H7 (cell line): Measurements from ENCODE around the gene ZNF224. TPM values are rescaled to one million over a fixed set of nuclear protein-coding genes. Genes with fewer than 3 reads are reported as not detected.
"Not testable (repeated sequence)": the region's sequence is repeated elsewhere in the genome, so short reads cannot be mapped to it uniquely, and the experiment has no call there.

Source experiments
- DNase-seq: peaks from one replicate; pipeline ENCODE4 v3.0.0; 2012
- H3K27me3 ChIP-seq: 2 replicates; pipeline ENCODE4 v1.6.0; 2011; ENCODE audit warnings: mild to moderate bottlenecking, low read length; ENCODE audit not compliant: control insufficient read depth, insufficient read depth
- H3K36me3 ChIP-seq: replicated peaks from 2 replicates; pipeline ENCODE4 v1.5.1; 2011; ENCODE audit warnings: low read length; ENCODE audit not compliant: control insufficient read depth, insufficient read depth
- H3K4me3 ChIP-seq: 2 replicates; pipeline ENCODE4 v1.5.1; 2011; ENCODE audit warnings: low read depth, mild to moderate bottlenecking, control low read depth, low read length, moderate library complexity; ENCODE audit not compliant: insufficient read depth
- total RNA-seq: library from RNA; depleted of rRNA; stranded (reverse); fragments of >200 nt; shearing (Covaris generic); gene quantifications from 2 replicates; pipeline ENCODE4 v1.2.3, GENCODE V29; 2014

ZNF224 gene
- total RNA-seq, 1 experiment from 2014 or later = 9.6 TPM

DNA sequence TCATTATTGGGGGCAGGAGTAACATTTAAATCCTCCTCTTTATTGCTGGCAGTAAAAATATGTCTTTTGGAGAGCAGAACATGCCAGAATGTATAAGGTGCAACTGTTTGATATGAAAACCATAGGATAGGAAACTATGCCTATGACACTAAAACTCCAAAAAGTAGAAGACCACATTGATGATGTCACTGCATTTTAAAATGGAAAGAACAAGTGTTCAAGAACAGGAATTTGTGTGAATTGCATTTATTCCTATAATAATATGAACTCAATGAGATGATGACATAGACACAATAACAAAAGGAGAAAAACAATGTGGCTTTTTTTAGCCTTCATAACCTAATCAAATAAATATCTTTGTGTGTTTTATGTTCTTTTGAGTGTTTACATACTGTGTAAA is 15.3 kb downstream of the ZNF224 start:
- H3K27me3 ChIP-seq = no peaks in the 10 kb centered on the region
- no peak overlapping the region for H3K4me3 ChIP-seq
- DNase-seq = no peak
- peaks cover 21% of the 10 kb centered on the region for H3K36me3 ChIP-seq

DNA sequence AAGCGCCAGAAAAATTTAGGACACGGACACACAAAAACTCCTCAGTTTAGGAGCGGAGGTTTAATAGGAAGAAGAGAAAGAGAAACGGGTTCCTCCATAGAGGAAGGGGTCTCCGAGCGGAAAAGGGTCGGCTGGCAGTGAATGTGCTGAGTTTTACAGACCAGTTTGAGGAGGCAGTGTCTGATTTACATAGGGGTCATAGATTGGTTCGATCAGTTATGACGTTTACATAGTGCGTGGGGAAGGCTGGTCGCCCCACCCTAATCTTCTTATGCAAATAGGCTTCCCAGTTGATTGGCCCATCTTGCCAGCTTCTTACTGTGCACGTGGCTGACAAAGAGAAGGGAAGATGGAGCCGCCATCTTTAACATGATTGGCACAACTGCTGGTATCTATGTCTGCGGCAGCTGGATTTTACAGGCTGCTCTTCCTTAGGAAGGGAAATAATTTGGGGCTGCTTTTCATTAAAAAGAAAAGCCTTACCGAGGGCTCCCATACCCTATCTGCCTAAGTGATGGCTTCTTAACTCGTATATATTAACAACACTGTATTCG is 17.8 kb downstream of the ZNF224 start:
- peak; percentile 38 for DNase-seq
- Histone ChIP-seq H3K4me3 (peak overlapping the region; percentile 65), H3K27me3 (no peaks in the 10 kb centered on the region), H3K36me3 (peaks cover 10% of the 10 kb centered on the region)

DNA sequence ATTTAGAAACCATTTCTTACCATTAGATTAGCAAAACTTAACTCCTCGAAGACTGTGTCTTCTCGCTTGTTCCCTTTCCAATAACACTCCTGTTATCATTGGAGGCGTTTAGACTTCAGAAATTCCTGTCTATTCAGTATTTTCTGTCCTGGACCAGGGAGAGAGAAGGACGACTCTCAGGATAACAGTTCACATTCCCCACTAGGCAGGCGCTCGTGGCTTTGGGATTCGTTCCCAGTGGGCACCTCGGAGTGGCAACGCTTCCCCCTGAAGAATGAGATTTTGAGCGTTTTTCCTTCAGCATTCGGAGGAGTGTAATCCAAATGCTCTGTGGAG is 18.6 kb downstream of the ZNF224 start:
- Histone ChIP-seq H3K36me3 (peaks cover 4% of the 10 kb centered on the region), H3K27me3 (no peaks in the 10 kb centered on the region), H3K4me3 (peak overlapping the region; percentile 65)
- no peak for DNase-seq

DNA sequence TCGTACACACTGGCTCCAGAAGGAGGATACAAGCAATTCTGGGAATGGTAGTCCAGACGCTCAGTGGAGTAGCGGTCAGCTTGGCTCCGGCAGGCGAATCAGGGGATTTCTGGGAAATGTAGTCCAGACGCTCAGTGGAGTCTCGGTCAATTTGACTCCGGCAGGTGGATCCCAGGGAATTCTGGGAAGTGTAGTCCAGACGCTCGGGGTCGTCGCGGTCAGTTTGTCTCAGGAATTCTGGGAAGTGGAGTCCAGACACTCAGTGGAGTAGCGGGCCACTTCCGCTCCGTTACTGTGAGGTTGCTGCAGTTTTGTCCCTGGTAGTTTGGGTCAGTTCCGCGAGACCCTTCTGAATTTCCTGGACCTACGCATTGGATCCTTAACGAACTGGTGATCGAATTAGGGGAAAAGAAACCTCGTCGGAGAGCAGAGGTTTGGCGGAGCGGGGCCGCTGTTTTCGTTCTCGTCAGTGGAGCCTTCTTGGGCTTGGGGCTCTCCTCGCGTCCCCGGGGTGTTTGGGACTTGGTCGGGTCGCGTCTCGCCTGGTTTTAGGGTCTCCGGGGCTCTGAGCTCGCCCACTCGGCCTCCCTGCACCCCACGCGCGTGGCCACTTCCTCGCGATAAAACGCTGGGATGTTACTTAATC is 19.1 kb downstream of the ZNF224 start, which contains the start of gene ZNF225:
ZNF225 (plus strand) TSS at position 262 of the 646 bp plus-strand sequence. CDS start 2,429 bp downstream, outside the sequence.
- Histone ChIP-seq H3K4me3 (peak within 1 kb of the TSS; percentile 65), H3K27me3 (no peaks in the 10 kb centered on the region), H3K36me3 (peaks cover 1% of the 10 kb centered on the region)
- peak; percentile 87 for DNase-seq

DNA sequence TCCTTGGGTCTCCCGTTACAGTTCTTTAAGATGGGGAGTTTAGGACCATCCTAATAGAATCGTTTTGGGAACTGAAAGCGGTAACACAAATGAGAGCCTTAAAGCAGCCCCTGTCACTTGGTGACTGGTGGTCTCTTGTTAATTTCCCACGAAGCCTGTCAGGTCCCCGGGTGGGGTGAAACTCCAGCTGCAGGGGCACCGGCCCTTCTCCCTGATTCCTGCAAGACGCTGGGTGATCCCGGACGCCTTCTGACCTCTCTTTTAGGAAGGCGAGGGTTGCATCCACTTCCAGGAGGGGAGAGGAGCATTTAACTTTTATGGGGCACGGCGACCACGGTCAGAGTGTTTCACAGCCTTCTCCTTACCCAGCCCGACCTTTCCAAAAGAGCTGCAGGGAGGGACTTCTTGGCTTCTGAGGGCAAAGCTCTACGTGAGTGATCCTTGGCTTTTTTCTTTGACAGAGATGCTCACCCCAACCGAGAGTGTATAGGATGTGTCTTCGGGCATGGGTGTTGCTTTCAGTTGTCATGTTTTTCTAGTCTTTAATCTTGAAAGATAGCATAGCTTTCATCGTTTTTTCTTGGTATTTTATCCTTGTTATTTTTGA is 19.7 kb downstream of the ZNF224 start:
- H3K36me3 ChIP-seq = peaks cover 4% of the 10 kb centered on the region
- DNase-seq = peak; percentile 47
- H3K4me3 ChIP-seq = peak overlapping the region; percentile 63
- no peaks in the 10 kb centered on the region for H3K27me3 ChIP-seq

DNA sequence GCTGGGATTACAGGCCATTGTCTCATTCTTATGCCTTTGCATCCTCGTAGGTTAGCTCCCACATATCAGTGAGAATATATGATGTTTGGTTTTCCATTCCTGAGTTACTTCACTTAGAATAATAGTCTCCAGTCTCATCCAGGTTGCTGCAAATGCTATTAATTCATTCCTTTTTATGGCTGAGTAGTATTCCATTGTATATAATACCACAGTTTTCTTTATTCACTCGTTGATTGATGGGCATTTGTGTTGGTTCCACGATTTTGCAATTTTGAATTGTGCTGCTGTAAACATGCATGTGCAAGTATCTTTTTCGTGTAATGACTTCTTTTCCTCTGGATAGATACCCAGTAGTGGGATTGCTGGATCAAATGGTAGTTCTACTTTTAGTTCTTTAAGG is 27.0 kb downstream of the ZNF224 start:
- H3K27me3 ChIP-seq, H3K4me3 ChIP-seq, H3K36me3 ChIP-seq, DNase-seq: not testable (repeated sequence)

DNA sequence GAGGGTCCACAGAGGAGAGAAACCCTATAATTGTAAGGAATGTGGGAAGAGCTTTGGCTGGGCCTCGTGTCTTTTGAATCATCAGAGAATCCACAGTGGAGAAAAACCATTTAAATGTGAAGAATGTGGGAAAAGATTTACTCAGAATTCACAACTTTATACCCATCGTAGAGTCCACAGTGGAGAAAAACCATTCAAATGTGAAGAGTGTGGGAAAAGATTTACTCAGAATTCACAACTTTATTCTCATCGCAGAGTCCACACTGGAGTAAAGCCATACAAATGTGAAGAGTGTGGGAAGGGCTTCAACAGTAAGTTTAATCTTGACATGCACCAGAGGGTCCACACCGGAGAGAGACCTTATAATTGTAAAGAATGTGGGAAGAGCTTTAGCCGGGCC is 37.8 kb downstream of the ZNF224 start:
- no peak for DNase-seq
- Histone ChIP-seq H3K4me3 (no peak overlapping the region), H3K36me3 (peaks cover 1% of the 10 kb centered on the region), H3K27me3 (no peaks in the 10 kb centered on the region)

DNA sequence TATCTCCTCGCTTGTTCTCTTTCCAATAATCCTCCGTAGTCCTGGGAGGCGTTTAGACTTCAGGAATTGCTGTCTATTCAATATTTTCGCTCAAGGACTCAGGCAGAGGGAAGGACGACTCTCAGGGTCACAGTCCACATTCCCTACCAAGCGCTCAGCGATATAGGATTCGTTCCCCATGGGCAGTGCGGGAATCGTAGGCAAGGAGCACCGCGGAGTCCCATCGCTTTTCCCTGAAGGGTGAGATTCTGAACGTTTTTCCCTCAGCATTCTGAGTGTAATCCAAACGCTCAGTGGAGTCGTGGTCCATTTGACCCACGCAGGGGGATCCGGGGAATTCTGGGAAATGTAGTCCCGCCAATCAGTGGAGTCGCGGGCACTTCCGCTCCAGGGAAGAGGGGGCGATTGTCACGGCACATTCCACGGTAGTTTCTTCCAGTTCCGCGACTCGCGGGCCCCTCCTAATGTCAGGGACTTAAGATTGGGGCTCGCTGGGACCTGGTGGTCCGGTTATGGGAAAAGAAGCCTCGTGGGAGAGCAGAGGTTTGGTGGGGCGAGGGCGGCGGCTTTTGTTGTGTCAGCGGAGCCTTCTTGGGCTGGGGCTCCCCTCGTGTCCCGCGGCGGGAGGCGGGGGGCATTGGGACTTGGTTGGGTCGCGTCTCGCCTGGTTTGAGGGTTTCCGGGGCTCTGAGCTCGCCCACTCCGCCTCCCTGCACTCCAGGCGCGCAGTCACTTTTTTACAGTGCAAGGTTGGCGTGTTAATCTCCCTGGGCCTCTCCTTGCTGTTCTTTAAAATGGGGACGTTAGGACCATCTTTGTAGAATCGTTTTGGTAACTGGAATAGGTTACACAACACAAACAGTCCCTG is 47.3 kb downstream of the ZNF224 start, which contains the start of gene ZNF234:
ZNF234 (plus strand) TSS at position 364 of the 868 bp plus-strand sequence. CDS start 3,079 bp downstream, outside the sequence.
- peak; percentile 81 for DNase-seq
- Histone ChIP-seq H3K27me3 (no peaks in the 10 kb centered on the region), H3K4me3 (peak within 1 kb of the TSS; percentile 71), H3K36me3 (no peaks in the 10 kb centered on the region)

DNA sequence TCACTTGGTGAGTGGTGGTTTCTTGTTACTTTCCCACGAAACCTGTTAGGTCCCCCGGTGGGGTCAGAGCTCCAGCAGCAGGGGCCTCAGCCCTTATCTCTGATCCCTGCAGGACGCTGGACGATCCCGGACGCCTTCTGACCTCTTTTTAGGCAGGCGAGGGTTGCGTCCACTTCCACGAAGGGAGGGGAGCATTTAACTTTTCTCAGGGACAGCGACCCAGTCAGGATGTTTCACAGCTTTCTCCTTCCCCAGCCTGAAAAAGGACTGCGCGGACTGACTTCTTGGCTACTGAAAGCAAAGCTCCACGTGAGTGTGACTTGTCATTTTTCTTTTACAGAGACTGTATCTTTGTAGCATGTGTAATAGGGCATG is 47.9 kb downstream of the ZNF224 start:
- peak; percentile 40 for DNase-seq
- H3K27me3 ChIP-seq = no peaks in the 10 kb centered on the region
- peak overlapping the region; percentile 71 for H3K4me3 ChIP-seq
- H3K36me3 ChIP-seq = no peaks in the 10 kb centered on the region

DNA sequence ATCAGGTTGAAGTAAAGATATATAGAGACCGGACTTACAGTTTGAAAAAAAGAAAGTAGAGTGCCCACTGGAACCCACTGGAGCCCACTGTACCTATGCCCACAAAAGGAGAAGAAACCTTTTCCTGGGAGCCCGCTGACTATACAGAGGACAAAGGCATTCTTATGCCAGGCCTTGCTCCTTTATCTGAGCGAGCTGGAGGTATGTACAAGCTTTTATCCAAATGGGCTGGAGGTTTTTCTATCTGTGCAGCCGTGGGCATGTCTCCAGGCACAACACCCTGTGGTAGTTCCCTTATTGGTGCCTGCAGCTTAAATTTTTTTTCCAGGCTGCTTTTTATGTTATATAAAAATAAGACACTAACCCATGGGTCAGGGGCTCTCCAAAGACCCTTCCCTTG is 55.6 kb downstream of the ZNF224 start:
- no peak overlapping the region for H3K4me3 ChIP-seq
- no peaks in the 10 kb centered on the region; the same call in none of the 2 replicates for H3K36me3 ChIP-seq
- no peak for DNase-seq
- H3K27me3 ChIP-seq = no peaks in the 10 kb centered on the region

DNA sequence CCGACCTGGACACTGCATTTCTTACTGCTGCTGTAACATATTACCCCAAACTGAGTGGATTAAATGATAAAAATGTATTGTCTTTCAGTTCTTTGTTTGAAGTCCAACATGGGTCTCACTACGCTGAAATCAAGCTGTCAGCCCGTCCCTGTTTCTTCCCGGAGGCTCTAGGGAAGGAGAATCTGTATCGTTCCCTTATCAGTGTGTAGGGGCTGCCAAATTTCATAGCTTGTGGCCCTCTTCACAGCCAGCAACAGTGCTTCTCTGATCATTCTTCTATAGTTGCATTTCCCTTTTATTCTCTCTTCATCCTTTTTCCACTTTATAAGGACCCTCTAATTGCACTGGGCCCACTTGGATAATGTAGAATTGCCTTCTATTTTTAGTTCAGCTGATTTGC is 57.3 kb downstream of the ZNF224 start:
- no peak for DNase-seq
- H3K36me3 ChIP-seq = peaks cover 5% of the 10 kb centered on the region
- no peaks in the 10 kb centered on the region for H3K27me3 ChIP-seq
- no peak overlapping the region for H3K4me3 ChIP-seq

DNA sequence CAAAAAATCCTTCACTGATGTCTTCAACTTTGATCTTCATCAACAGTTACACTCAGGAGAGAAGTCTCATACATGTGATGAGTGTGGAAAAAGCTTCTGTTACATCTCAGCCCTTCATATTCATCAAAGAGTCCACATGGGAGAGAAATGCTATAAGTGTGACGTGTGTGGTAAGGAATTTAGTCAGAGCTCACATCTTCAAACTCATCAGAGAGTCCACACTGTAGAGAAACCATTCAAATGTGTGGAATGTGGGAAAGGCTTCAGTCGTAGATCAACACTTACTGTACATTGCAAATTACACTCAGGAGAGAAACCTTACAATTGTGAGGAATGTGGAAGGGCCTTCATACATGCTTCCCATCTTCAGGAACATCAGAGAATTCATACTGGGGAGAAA is 62.3 kb downstream of the ZNF224 start:
- Histone ChIP-seq H3K36me3 (peaks cover 16% of the 10 kb centered on the region), H3K27me3 (no peaks in the 10 kb centered on the region), H3K4me3 (no peak overlapping the region)
- no peak for DNase-seq
